Caco-2 (cell line): Measurements from ENCODE around the gene SAMD9. TPM values are rescaled to one million over a fixed set of nuclear protein-coding genes. Genes with fewer than 3 reads are reported as not detected.

Experiments used
- BruUV-seq: library from RNA; stranded (reverse); fragments of 400-500 nt; replicated peaks from 2 replicates; lab custom pipeline; 2021; lab: Mats Ljungman, UMichigan
- CTCF ChIA-PET: fragments of 300-600 bp; sonication (Branson Sonifier 250); formaldehyde crosslinking; loops from one replicate; lab custom pipeline; 2022; ENCODE audit warnings: antibody characterized with exemption; lab: Charles Lee
- POLR2A ChIA-PET: fragments of 300-600 bp; sonication (Branson Sonifier 250); formaldehyde crosslinking; loops from one replicate; lab custom pipeline; 2022; ENCODE audit warnings: antibody characterized with exemption; lab: Charles Lee
- DNase-seq, 2 experiments: peaks; one replicate each; pipeline versions ENCODE4 v3.0.0 to v3.0.0-alpha.2; 2020 to 2022
- H3K27me3 ChIP-seq: replicated peaks from 2 replicates; pipeline ENCODE4 v1.6.0; 2011; ENCODE audit warnings: low read length; ENCODE audit not compliant: control insufficient read depth, insufficient read depth
- H3K36me3 ChIP-seq: 2 replicates; pipeline ENCODE4 v1.5.1; 2011; ENCODE audit warnings: low read length; ENCODE audit not compliant: control insufficient read depth, insufficient read depth
- H3K4me1 ChIP-seq: fragments of 250-450 bp; sonication (Bioruptor Pico); 2 replicates; pipeline ENCODE4 v1.5.1; 2020; ENCODE audit warnings: mild to moderate bottlenecking
- H3K4me3 ChIP-seq: 2 replicates; pipeline ENCODE4 v1.5.1; 2011; ENCODE audit warnings: low read depth, mild to moderate bottlenecking, control low read depth, low read length
- H3K9me3 ChIP-seq: fragments of 250-450 bp; sonication (Bioruptor Pico); 2 replicates; pipeline ENCODE4 v1.5.1; 2020; ENCODE audit warnings: mild to moderate bottlenecking, moderate library complexity
- H3K27ac Mint-ChIP-seq: one replicate; pipeline ENCODE4 v1.8.0; 2022; ENCODE audit warnings: mixed read lengths; ENCODE audit not compliant: unreplicated experiment
- H3K27me3 Mint-ChIP-seq: one replicate; pipeline ENCODE4 v1.8.0; 2022; ENCODE audit warnings: mixed read lengths; ENCODE audit not compliant: insufficient read depth, unreplicated experiment
- H3K36me3 Mint-ChIP-seq: one replicate; pipeline ENCODE4 v1.8.0; 2022; ENCODE audit warnings: mild to moderate bottlenecking, mixed read lengths; ENCODE audit not compliant: insufficient read depth, unreplicated experiment
- H3K4me1 Mint-ChIP-seq: one replicate; pipeline ENCODE4 v1.8.0; 2022; ENCODE audit warnings: low read depth, mixed read lengths; ENCODE audit not compliant: unreplicated experiment
- H3K4me3 Mint-ChIP-seq: one replicate; pipeline ENCODE4 v1.8.0; 2022; ENCODE audit warnings: mild to moderate bottlenecking, moderate library complexity, mixed read lengths; ENCODE audit not compliant: unreplicated experiment
- H3K9me3 Mint-ChIP-seq: one replicate; pipeline ENCODE4 v1.8.0; 2022; ENCODE audit warnings: mixed read lengths; ENCODE audit not compliant: unreplicated experiment
- CTCF ChIP-seq, 2 experiments: fragments of 200-600 bp in 1 of 2; IDR thresholded peaks; 1 replicate in 1 of 2; 2 replicates in 1 of 2; pipeline versions ENCODE4 v1.5.1 to v1.8.0; 2011 to 2022; ENCODE audit warnings: antibody characterized with exemption in 1 of 2, control low read depth in 1 of 2, inconsistent platforms in 1 of 2, low read depth in 1 of 2, low read length in 1 of 2, mild to moderate bottlenecking in 1 of 2, moderate library complexity in 1 of 2; ENCODE audit not compliant: insufficient read depth in 1 of 2, severe bottlenecking in 1 of 2, unreplicated experiment in 1 of 2
- intact Hi-C: fragments of 100-400 bp; cut with micrococcal nuclease; formaldehyde crosslinking; loops from one replicate; pipeline ENCODE4 v1.10.0; 2022; ENCODE audit not compliant: unreplicated experiment
- total RNA-seq: library from RNA; stranded (reverse); gene quantifications from 2 replicates; pipeline ENCODE4 v1.2.3, GENCODE V29; 2022

The SAMD9 gene
- total RNA-seq, 1 experiment from 2014 or later, result 0.64 TPM

GRCh38 chr7:93053209-93053948 lies 64.4 kb downstream of the SAMD9 start:
- H3K27ac Mint-ChIP-seq, result no peak overlapping the region
- POLR2A ChIA-PET, result no interaction called here
- Histone ChIP-seq H3K27me3 (no peaks in the 10 kb centered on the region), H3K4me1 (no peaks in the 10 kb centered on the region), H3K36me3 (no peaks in the 10 kb centered on the region), H3K4me3 (no peak overlapping the region), H3K9me3 (no peaks in the 10 kb centered on the region; the same call in 1 of the 2 replicates)
- no peaks in the 10 kb centered on the region for H3K36me3 Mint-ChIP-seq
- no peaks in the 10 kb centered on the region for H3K9me3 Mint-ChIP-seq
- CTCF ChIA-PET, result interaction anchor here (0.6 kb wide), 1 partner anchor 469 kb away, joined by 9 read pairs; no protein-coding TSS in a partner anchor
- no peak overlapping the region for H3K4me3 Mint-ChIP-seq
- intact Hi-C loops, result no loop called here
- no peak for DNase-seq
- H3K27me3 Mint-ChIP-seq, result peaks cover 2% of the 10 kb centered on the region
- TF ChIP-seq CTCF (IDR thresholded peaks at IDR 0.05; ENCODE audit: insufficient read depth in 1 of 2, low read depth in 1 of 2, low read length in 1 of 2, severe bottlenecking in 1 of 2, unreplicated experiment in 1 of 2), result no peak
- no TSS peak for BruUV-seq
- H3K4me1 Mint-ChIP-seq, result no peaks in the 10 kb centered on the region

DNA sequence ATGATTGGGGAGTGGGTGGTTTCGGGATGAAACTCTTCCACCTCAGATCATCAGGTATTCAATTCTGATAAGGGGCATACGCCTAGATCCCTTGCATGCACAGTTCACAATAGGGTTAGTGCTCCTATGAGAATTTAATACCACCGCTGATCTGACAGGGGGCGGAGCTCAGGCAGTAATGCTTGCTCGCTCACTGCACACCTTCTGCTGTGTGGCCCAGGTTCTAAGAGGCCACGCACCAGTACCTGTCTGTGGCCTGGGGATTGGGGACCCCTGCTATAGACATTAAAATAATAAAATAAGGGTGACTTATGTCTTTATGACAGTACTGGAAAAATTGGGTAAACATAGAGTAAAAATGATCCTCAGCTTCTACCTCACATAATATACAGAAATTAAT lies 66.1 kb downstream of the SAMD9 start:
- H3K27me3 ChIP-seq, result no peaks in the 10 kb centered on the region
- intact Hi-C loops, result no loop called here
- no TSS peak for BruUV-seq

More for the DNA sequence above, 66.1 kb downstream of the SAMD9 start:
- Histone ChIP-seq H3K36me3 (no peaks in the 10 kb centered on the region), H3K4me3 (no peak overlapping the region), H3K9me3 (no peaks in the 10 kb centered on the region; the same call in 1 of the 2 replicates), H3K4me1 (no peaks in the 10 kb centered on the region)
- Mint-ChIP-seq H3K9me3 (no peaks in the 10 kb centered on the region), H3K4me1 (no peaks in the 10 kb centered on the region), H3K36me3 (no peaks in the 10 kb centered on the region), H3K27me3 (peaks cover 3% of the 10 kb centered on the region), H3K4me3 (no peak overlapping the region), H3K27ac (no peak overlapping the region)
- no peak for DNase-seq
- CTCF ChIA-PET, result no interaction called here
- POLR2A ChIA-PET, result no interaction called here
- no peak for TF ChIP-seq CTCF (IDR thresholded peaks at IDR 0.05; ENCODE audit: insufficient read depth in 1 of 2, low read depth in 1 of 2, low read length in 1 of 2, severe bottlenecking in 1 of 2, unreplicated experiment in 1 of 2)

Other genes with a start within 250 kb of the SAMD9 start
- gene SAMD9L, start 30.4 kb upstream of the SAMD9 start, total RNA-seq, result not detected in 2 replicates
- 2.1 and 4.4 TPM in 2 replicates for gene HEPACAM2, start 108.5 kb upstream of the SAMD9 start, total RNA-seq
- 38.7 and 40.3 TPM in 2 replicates for gene VPS50, start 114.4 kb upstream of the SAMD9 start, total RNA-seq